Mononuclear cell (primary cell): ENCODE results near the gene EYA2. TPM values are rescaled to one million over a fixed set of nuclear protein-coding genes. Genes with fewer than 3 reads are reported as not detected.

Experiments used
- H3K27me3 ChIP-seq: 2 replicates; pipeline ENCODE4 v1.6.0; 2011; ENCODE audit warnings: low read length, control low read depth; ENCODE audit not compliant: insufficient read depth
- H3K4me1 ChIP-seq: 2 replicates; pipeline ENCODE4 v1.5.1; 2011; ENCODE audit warnings: mild to moderate bottlenecking, low read length, control low read depth; ENCODE audit not compliant: insufficient read depth
- H3K4me3 ChIP-seq: 2 replicates; pipeline ENCODE4 v1.5.1; 2011; ENCODE audit warnings: mild to moderate bottlenecking, low read length, moderate library complexity
- H3K9me3 ChIP-seq: 2 replicates; pipeline ENCODE4 v1.5.1; 2011; ENCODE audit warnings: low read depth, mild to moderate bottlenecking, control low read depth, low read length
- total RNA-seq: library from RNA; depleted of rRNA; stranded (reverse); fragments of >200 nt; gene quantifications from one replicate; pipeline ENCODE4 v1.2.3, GENCODE V29; 2012

Gene EYA2
- total RNA-seq, 1 donor: 0.10 TPM

GRCh38 chr20:47142774-47143170 is 248.1 kb downstream of the EYA2 start:
- no peak overlapping the region for H3K4me3 ChIP-seq
- no peaks in the 10 kb centered on the region for H3K27me3 ChIP-seq
- no peaks in the 10 kb centered on the region for H3K9me3 ChIP-seq
- peaks cover 30% of the 10 kb centered on the region for H3K4me1 ChIP-seq

- Histone ChIP-seq H3K4me3 (no peak overlapping the region), H3K9me3 (no peaks in the 10 kb centered on the region), H3K4me1 (peaks cover 30% of the 10 kb centered on the region), H3K27me3 (no peaks in the 10 kb centered on the region)
These were observed 249.0 kb downstream of the EYA2 start for GRCh38 chr20:47143657-47144056.

GRCh38 chr20:47144463-47144862 is 249.8 kb downstream of the EYA2 start:
- no peak overlapping the region for H3K4me3 ChIP-seq

GRCh38 chr20:47146686-47147085 is 252.0 kb downstream of the EYA2 start:
- Histone ChIP-seq H3K9me3 (no peaks in the 10 kb centered on the region), H3K27me3 (no peaks in the 10 kb centered on the region), H3K4me1 (peaks cover 30% of the 10 kb centered on the region), H3K4me3 (no peak overlapping the region)

More at GRCh38 chr20:47144463-47144862, 249.8 kb downstream of the EYA2 start:
- Histone ChIP-seq H3K4me1 (peaks cover 30% of the 10 kb centered on the region), H3K27me3 (no peaks in the 10 kb centered on the region), H3K9me3 (no peaks in the 10 kb centered on the region)

GRCh38 chr20:47148059-47148458 is 253.4 kb downstream of the EYA2 start:
- Histone ChIP-seq H3K4me3 (no peak overlapping the region), H3K9me3 (no peaks in the 10 kb centered on the region), H3K4me1 (peaks cover 25% of the 10 kb centered on the region), H3K27me3 (no peaks in the 10 kb centered on the region)

- Histone ChIP-seq H3K27me3 (no peaks in the 10 kb centered on the region), H3K4me1 (peaks cover 8% of the 10 kb centered on the region), H3K4me3 (no peak overlapping the region), H3K9me3 (no peaks in the 10 kb centered on the region)
These were observed 255.3 kb downstream of the EYA2 start for GRCh38 chr20:47149939-47150338.

GRCh38 chr20:47150403-47151152 is 255.9 kb downstream of the EYA2 start:
- no peaks in the 10 kb centered on the region for H3K27me3 ChIP-seq
- peaks cover 8% of the 10 kb centered on the region for H3K4me1 ChIP-seq
- H3K4me3 ChIP-seq: no peak overlapping the region
- H3K9me3 ChIP-seq: no peaks in the 10 kb centered on the region

- Histone ChIP-seq H3K9me3 (no peaks in the 10 kb centered on the region), H3K4me1 (peaks cover 6% of the 10 kb centered on the region), H3K4me3 (no peak overlapping the region), H3K27me3 (no peaks in the 10 kb centered on the region)
These were observed 257.4 kb downstream of the EYA2 start for GRCh38 chr20:47152068-47152467.

GRCh38 chr20:47154089-47154488 is 259.4 kb downstream of the EYA2 start:
- H3K4me1 ChIP-seq: no peaks in the 10 kb centered on the region
- H3K4me3 ChIP-seq: no peak overlapping the region
- no peaks in the 10 kb centered on the region for H3K27me3 ChIP-seq
- H3K9me3 ChIP-seq: no peaks in the 10 kb centered on the region

GRCh38 chr20:47156301-47157137 is 261.9 kb downstream of the EYA2 start:
- Histone ChIP-seq H3K4me3 (no peak overlapping the region), H3K4me1 (no peaks in the 10 kb centered on the region), H3K27me3 (no peaks in the 10 kb centered on the region), H3K9me3 (no peaks in the 10 kb centered on the region)

GRCh38 chr20:47159166-47159565 is 264.5 kb downstream of the EYA2 start:
- Histone ChIP-seq H3K9me3 (no peaks in the 10 kb centered on the region), H3K27me3 (no peaks in the 10 kb centered on the region), H3K4me1 (no peaks in the 10 kb centered on the region), H3K4me3 (no peak overlapping the region)

GRCh38 chr20:47160240-47160639 is 265.6 kb downstream of the EYA2 start:
- Histone ChIP-seq H3K9me3 (no peaks in the 10 kb centered on the region), H3K4me3 (no peak overlapping the region), H3K27me3 (no peaks in the 10 kb centered on the region), H3K4me1 (no peaks in the 10 kb centered on the region)

GRCh38 chr20:47160992-47161391 is 266.3 kb downstream of the EYA2 start:
- H3K9me3 ChIP-seq: no peaks in the 10 kb centered on the region
- H3K4me3 ChIP-seq: no peak overlapping the region
- no peaks in the 10 kb centered on the region for H3K27me3 ChIP-seq
- no peaks in the 10 kb centered on the region for H3K4me1 ChIP-seq

GRCh38 chr20:47161411-47161810 is 266.8 kb downstream of the EYA2 start:
- H3K4me1 ChIP-seq: no peaks in the 10 kb centered on the region
- H3K9me3 ChIP-seq: no peaks in the 10 kb centered on the region
- H3K27me3 ChIP-seq: no peaks in the 10 kb centered on the region
- H3K4me3 ChIP-seq: no peak overlapping the region

GRCh38 chr20:47164140-47164539 is 269.5 kb downstream of the EYA2 start:
- no peaks in the 10 kb centered on the region for H3K4me1 ChIP-seq
- no peaks in the 10 kb centered on the region for H3K27me3 ChIP-seq
- no peaks in the 10 kb centered on the region for H3K9me3 ChIP-seq
- no peak overlapping the region for H3K4me3 ChIP-seq
